Activated naive CD4-positive, alpha-beta T cell treated with anti-CD3 and anti-CD28 coated beads, Interleukin-2, amount 50 U/mL, for 16 hours (primary cell): Measurements from ENCODE around the gene ZNF695.
"Not testable (repeated sequence)": the region's sequence is repeated elsewhere in the genome, so short reads cannot be mapped to it uniquely, and the experiment has no call there.

Experiments
- DNase-seq: peaks from one replicate; pipeline ENCODE4 v3.0.0-alpha.2; 2020

The ZNF695 gene

GRCh38 chr1:247007511-247008405 lies at the start of gene ZNF695:
Gene ZNF695, minus strand, starts transcription at chr1:247008057. Its CDS starts 149 bp downstream, at chr1:247007908.
- DNase-seq = peak; percentile 28

- no peak for DNase-seq
Observed at GRCh38 chr1:247056071-247056470, 48.2 kb upstream of the ZNF695 start.

GRCh38 chr1:247054992-247055415 lies 47.1 kb upstream of the ZNF695 start:
- DNase-seq = no peak

- no peak for DNase-seq
Observed at GRCh38 chr1:247047702-247048101, 39.8 kb upstream of the ZNF695 start.

GRCh38 chr1:247047260-247047659 lies 39.4 kb upstream of the ZNF695 start:
- DNase-seq = no peak

GRCh38 chr1:247043406-247043805 lies 35.5 kb upstream of the ZNF695 start:
- DNase-seq = no peak

- no peak for DNase-seq
Observed at GRCh38 chr1:247037511-247038320, 29.9 kb upstream of the ZNF695 start.

GRCh38 chr1:247032306-247032705 lies 24.4 kb upstream of the ZNF695 start:
- not testable (repeated sequence) for DNase-seq

GRCh38 chr1:247024658-247025057 lies 16.8 kb upstream of the ZNF695 start:
- DNase-seq = not testable (repeated sequence)

GRCh38 chr1:247013391-247013790 lies 5.5 kb upstream of the ZNF695 start:
- no peak for DNase-seq

- DNase-seq = no peak
Observed at GRCh38 chr1:247008406-247008799, 546 bp upstream of the ZNF695 start.

- DNase-seq = not testable (repeated sequence)
Observed at GRCh38 chr1:247004081-247004480, 3.8 kb downstream of the ZNF695 start.

- no peak for DNase-seq
Observed at GRCh38 chr1:246989901-246990300, 18.0 kb downstream of the ZNF695 start.

- DNase-seq = no peak
Observed at GRCh38 chr1:246988316-246988715, 19.5 kb downstream of the ZNF695 start.

GRCh38 chr1:246987083-246987690 lies 20.7 kb downstream of the ZNF695 start:
- no peak for DNase-seq

GRCh38 chr1:246978785-246979184 lies 29.1 kb downstream of the ZNF695 start:
- no peak for DNase-seq

- no peak for DNase-seq
Observed at GRCh38 chr1:246978281-246978680, 29.6 kb downstream of the ZNF695 start.

- DNase-seq = no peak
Observed at GRCh38 chr1:246971969-246972368, 35.9 kb downstream of the ZNF695 start.

GRCh38 chr1:246971090-246971721 lies 36.7 kb downstream of the ZNF695 start:
- DNase-seq = peak; percentile 38

GRCh38 chr1:246969621-246970020 lies 38.2 kb downstream of the ZNF695 start:
- no peak for DNase-seq

GRCh38 chr1:246966502-246966901 lies 41.4 kb downstream of the ZNF695 start:
- no peak for DNase-seq

- DNase-seq = no peak
Observed at GRCh38 chr1:246959944-246960693, 47.7 kb downstream of the ZNF695 start.
